Activated T-cell treated with anti-CD3 and anti-CD28 coated beads for 24 hours (primary cell): Measurements from ENCODE around the gene WRNIP1.

Source experiments
- DNase-seq: peaks from one replicate; pipeline ENCODE4 v3.0.0-alpha.2; 2020; ENCODE audit warnings: low read depth

The WRNIP1 gene

DNA sequence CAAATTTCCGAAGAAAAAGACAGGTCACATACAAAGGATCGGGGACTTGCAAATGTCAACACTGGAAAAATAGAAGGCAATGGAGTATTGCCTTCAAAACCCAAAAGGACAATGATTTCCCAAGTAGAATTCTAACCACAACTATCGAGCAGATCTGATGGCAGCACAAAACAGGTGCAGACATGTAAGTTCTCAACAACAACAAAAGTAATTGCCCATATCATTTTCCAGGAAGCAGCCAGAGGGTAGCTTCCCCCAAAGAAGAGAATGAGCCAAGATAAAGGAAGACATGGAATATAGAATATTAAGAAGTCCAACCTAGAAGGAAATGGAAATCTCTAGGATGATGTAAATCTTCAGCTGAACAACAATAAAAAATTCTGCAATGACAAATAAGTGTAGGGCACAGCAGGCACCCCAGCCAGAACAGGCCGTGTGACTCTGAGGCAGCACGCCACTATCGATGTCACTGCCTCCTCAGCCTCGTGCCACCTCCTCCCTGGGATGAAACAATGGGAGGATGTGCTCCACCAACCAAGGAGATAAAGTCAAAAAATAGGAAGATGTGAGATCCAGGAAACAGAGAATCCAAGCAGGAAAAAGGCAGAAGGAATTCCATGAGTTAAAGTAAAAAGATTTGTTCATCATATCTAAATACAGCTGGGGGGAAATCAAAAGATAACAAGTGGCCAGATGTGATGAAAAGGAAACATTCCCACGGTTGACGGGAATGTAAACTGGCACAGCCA is 42.3 kb downstream of the WRNIP1 start:
- no peak for DNase-seq

DNA sequence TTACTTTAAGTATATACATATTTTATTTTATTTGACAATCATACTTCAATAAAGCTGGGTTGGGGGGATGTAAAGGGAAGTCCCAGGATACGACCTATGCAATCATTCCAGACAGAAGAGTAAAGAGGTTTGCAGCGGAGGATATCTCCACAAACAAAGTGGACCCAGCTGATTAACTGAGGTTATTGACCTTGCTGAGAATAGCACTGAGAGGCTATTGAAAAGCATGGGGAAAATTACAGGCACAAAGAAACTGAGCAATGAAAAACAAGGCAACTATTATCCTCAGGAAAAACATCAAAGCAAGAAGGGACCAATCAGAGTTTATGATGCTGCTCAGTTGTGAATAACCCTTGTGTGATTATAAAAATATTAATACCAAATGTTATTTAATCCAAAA is 43.8 kb downstream of the WRNIP1 start:
- no peak for DNase-seq

DNA sequence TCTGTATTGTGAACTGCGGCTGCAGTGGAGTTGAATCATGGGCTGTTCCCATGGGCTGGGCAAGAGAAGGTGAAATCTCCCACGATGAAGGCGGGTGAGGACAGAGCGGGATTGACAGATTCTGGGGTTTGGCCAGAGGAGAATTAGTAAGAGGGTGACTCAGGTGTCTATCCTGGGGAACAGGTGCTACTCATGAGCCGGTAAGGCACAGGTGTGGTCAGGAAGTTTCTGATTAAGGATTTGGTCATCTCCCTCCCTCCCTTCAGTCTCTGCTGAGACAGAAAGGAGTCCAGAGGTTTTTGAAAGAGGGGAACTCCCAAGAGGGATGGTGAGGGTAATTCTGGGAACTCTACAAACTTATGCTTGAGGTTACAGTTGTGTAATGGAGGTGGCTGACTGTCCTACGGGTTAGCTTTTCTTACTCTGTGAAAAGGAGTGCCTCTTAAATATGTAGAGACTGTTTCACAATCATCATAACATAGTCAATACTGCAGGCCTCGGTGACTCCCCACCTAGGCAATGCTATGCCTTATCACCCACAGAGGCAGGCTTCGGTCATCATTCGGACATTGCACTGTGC is 45.0 kb downstream of the WRNIP1 start:
- DNase-seq: no peak

DNA sequence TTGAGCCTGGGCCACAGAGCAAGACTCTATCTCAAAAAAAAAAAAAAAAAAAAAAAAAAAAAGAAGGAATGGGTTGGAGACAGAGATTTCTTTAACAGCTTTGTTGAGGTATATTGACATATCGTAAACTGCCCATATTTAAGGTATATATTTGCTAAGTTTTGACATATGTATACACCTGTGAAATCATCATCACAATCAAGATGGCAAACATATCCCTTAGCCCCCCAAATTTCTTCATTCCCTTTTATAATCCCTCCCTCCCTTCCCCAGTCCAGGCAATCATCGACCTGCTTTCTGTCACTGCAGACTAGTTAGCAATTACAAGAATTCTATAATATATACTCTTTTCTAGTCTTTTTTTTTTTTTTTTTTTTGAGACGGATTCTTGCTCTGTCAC is 47.5 kb downstream of the WRNIP1 start:
- DNase-seq: no peak

DNA sequence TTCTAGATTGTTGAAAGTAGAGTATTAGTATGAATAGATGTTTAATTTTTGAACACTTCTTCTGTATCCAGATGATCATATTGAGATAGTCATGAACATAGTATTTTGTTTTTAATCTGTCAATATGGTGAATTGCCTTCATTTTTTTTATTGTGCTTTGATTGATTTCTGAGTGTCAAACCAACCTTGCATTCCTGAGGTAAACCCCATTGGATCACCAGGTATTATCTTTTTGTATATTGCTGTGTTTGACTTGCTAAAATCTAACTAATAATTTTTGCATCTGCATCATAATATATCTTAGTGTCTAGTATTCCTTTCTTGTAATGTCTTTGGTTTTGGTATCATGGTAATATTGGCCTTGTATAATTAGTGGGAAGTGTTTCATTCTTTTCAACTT is 51.0 kb downstream of the WRNIP1 start:
- no peak for DNase-seq

DNA sequence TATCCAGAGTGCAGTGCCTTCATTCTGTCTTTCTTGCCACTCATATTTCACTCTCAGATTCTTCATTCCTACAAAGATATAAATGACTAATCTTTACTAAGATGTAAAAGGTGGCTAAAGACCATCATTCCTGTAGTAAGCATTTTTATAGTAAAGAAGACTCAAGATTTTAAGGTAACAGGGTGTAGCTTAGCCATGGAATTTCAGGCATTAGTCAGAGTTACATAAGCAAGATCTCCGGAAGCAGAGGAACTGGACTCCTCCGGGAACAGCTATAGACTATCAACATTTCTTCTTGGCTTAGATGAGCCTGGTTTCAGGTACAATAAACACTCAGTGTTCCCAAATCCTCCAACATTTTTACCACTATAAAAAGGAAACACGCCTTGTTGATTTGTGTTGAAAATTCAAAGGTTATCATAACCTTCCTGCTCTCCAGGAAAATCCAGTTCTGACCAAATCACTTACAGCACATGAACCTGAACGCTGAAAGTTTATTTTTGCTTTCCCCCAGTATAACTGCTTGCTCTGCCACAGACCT is 52.8 kb downstream of the WRNIP1 start:
- no peak for DNase-seq

DNA sequence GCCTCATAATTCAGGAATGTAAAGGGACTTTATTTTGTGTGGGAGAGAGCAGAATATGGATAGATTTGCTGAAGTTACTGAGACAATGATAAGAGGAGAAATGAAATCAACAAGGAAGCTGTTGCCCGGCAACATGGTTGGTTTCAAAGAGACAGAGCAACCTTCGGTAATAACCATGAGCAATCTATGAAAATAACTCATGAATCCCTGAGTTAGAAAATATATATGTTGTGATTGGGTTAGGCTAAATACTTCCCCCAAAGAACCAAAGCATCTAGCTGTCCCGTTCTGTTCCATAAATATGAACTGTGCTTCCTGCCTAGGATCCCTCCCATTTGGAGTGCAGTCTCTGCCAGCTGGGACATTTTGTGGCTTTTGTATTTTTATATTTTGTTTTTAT is 53.4 kb downstream of the WRNIP1 start:
- no peak for DNase-seq

DNA sequence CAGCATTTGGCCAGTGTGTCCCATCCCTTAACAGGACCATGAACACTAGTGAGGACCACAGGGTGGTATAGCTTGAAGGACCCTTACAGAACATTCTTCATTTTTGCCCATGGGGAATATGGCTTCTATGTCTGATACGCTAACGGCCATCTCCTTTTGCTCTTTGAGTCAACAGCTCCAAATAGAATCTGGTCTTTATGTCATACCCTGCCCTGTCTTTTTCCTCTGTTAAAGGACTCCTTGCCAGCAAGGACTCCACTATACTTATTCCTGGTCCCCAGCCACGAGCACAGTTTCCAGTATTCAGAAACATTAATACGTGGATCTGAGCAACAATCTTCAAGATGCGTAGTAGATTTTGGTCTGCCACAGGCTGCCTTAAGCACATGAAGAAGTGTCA is 53.9 kb downstream of the WRNIP1 start:
- no peak for DNase-seq

DNA sequence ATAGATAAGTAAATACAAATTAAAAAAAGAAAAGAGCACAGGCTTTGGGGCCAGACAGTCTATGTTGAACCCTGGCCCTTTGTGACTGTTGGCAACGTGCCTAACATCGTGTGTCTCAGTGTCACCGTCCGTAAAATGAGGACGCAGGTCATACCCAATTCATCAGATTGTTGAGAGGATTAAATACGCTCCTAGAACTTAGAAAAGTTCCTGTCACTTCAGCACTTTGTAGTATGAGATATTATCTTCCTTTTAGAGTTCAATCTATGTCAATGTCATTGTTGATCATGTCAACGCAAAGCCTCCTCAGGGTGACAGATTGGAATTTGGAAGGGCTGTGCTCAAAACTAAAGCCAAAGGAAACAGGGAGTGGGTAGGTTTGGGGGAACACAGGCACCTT is 54.8 kb downstream of the WRNIP1 start:
- DNase-seq: no peak

DNA sequence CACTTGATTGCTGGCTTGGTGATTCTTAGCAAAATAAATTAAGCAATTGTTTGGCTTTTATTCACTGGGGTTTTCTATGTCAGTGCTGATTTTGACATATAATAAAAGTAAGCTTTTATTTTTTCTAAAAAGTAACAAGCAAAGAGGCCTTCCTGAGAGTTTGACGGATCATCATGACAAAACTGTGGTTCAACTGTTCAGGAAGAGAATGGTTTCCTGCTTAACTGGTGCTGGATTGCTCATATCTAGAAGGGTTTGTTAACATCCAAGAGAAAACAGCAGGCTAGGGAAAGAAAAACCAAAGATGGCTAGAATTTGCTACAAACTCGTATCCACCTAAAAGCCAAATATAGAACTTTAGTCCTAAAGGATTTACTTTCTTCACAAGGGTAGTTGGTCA is 55.2 kb downstream of the WRNIP1 start:
- no peak for DNase-seq

DNA sequence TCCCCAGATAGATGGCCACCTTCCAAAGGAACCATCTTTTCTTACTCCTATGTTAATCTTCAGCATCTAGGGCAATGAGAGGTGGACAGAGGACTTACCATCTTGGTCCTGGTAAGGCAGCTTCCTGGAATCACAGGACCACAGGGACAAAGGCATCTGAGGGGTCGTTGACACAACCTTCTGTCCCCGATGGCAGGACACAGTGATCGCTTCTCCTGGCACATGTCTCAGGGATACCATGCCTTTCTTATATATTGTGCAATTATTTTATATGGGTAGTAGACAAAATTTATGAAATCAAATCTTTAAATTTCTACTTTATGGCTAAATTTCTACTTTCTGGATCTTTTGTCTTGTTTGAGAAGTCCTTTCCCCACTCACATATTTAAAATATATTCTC is 56.4 kb downstream of the WRNIP1 start:
- DNase-seq: no peak

DNA sequence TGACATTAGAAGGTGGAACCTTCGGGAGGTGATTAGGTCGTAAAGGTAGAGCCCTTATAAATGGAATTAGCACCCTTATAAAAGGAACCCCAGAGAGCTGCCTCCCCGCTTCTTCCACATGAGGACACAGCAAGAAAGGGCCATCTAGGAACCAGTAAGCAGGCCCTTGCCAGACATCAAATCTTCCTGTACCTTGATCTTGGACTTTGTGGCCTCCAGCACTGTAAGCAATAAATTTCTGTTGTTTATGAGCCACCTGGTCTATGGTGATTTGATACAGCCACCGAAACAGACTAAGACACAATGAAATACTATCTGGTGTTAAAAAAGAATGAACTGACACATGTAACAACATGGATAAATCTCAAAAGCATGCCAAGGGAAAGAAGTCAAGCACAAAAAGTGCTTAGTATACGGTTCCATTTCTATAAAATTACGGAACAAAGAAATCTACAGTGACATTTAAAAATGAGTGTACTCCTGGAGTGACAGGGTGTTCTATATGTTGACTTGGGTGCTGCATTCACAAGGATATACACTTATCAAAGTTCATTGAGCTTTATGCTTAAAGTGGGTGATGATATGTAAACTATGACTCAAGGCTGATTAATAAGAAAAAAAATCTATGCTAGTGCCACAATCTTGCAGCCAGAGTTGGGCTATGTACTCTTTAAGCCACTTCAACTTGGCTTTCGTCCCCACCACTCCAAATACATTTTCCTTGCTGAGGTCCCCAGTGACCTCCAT is 58.1 kb downstream of the WRNIP1 start:
- DNase-seq: no peak

DNA sequence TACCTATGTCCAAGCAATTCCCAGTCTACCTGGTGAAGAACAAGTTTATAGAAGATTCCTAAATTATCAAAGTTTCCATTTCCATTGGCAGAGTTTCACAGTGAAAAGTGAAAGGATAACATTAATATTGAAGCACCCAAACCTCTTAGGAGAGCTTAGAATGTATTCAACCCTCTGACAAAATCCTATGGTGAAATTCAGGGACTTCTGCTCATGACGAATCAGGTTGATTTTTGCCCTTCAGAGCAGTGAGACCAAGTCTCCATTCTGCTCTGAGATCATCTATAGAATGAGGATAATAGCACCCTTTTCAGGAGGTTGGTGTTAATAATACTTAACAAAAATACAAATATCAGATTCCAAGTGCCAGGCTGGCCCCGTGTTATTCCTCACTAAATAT is 60.9 kb downstream of the WRNIP1 start:
- DNase-seq: no peak

DNA sequence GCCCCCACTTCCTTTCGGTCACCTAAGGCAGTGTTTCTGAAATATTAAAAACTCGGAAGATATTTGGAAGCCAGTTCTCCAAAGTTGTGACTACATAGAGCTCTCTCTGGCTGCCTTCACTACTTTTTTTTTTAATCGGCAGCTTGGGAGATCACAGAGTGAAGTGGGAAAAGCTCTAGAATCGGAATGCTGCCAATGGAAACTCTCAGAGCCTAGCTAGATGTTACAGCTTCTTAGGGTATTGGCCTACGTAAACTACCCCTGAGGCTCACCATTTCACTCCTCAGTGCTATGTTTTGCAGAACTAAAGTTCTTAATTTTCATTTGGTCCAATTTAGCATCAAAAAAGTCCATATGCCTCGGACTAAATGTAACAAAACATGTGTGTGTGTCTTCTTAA is 61.9 kb downstream of the WRNIP1 start:
- DNase-seq: no peak

DNA sequence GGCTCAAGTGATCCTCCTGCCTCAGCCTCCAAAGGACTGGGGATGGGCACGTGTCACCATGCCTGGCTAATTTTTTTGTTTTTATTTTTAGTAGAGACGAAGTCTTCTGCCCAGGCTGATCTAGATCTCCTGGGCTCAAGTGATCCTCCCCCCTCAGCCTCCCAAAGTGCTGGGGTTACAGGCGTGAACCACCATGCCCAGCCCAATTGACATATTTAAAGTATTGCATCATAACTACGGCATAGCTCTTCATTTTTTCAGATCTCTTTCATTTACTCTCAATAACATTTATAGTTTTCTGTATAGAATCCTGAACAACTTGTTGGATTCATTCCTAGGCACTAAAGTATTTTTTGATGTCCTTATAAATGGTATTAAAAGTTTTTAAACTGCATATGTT is 63.4 kb downstream of the WRNIP1 start:
- DNase-seq: no peak

DNA sequence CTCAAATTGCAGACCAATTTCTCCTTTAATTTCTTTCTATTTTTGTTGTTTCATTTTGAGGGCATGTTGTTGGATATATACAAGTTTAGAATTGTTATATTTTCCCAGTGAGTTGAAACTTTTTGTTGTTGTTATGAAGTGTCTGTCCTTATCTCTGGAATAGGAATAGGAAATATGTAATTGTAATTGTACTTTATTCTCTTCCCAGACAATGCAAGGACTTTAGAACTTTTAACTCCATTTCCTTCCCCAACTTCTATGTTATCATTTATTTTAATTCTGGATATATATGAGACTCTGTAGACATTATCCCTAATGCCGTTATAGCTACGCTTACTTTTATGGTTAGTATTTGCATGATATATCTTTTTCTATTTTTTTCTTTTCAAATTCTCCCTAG is 64.1 kb downstream of the WRNIP1 start:
- DNase-seq: no peak

DNA sequence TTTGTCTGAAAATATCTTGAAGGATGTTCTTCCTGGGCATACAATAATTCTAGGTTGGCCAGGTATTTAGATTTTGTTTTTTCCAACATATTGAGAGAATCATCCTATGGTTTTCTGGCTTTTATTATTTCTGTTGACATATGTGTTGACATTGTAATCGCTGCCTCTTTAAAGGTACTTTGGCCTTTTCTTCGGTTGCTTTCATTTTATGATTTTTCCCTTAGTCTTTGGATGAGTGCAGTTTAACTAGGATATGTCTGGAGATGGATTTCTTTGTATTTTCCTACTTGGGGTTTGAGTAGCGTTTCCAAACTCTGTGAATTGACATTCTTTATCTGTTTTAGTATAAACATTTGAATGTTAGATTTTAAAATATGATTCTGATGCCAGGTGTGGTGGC is 65.0 kb downstream of the WRNIP1 start:
- DNase-seq: no peak

DNA sequence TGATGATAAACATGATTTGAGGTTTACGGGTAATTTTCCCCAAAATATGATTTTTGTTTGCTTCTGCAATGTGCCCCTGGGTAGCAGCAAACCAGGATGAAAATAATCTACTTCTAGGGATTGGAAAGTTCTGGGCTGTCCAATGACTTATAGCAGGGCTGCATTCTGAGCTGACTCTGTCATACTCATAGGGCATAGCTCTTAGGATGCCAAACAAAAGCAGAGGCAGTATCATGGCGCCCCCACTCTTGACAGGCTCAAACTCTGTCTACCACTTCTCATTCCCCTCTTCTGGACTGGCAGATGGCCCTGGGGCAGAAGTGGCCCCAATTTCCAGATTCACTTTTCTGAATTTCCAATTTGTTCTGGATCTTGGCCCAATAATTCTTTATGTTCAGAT is 66.2 kb downstream of the WRNIP1 start:
- DNase-seq: no peak

DNA sequence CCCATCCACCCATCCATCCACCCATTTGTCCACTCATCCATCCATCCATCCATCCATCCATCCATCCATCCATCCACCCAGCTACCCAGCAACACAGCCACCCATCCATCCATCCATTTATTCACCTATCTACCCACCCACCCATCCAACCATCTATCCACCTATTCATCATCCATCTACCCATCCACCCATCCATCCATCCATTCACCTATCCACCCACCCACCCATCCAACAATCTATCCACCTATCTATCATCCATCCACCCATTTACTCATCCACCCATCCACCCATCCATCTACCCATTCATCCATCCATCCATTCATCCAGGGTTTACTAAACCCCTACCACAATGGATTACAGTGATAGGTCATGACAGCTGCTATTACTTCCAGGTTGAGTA is 69.1 kb downstream of the WRNIP1 start:
- DNase-seq: no peak
